ENCODE measurements around the gene SNRPA. TPM values are rescaled to one million over a fixed set of nuclear protein-coding genes. Genes with fewer than 3 reads are reported as not detected.

Gene SNRPA
- total and polyA plus RNA-seq, 2 of the 8 experiments (the other 6 are each of a cell fraction or from before 2014, with no cell fraction given), result 201 to 202 TPM

DNA sequence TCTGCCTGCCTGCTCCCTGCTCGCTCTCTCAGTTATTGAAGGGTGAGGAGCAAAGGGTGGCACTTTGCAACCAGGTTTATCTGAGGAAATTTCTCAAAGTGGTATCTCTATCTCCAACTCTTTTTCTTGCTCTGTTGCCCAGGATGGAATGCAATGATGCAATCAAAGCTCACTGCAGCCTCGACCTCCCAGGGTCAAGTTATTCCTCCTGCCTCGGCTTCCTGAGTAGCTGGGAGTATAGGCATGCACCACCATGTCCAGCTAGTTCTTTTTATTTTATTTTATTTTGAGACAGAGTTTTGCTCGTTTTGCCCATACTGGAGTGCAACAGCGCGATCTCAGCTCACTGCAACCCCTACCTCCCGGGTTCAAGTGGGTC is 5.6 kb upstream of the SNRPA start:
- FAIRE-seq, result no peak
- 89% methylated on average over 7 of the region's 7 CpGs; no CpG with 5 or more reads in 1 of the 2 experiments for WGBS, 2 experiments (ENCODE audit: extremely low coverage in 1 of 2, insufficient coverage in 1 of 2, insufficient read length in 1 of 2, insufficient replicate concordance in 2 of 2, low coverage in 1 of 2, low lambda C conversion rate in 2 of 2, missing lambda C conversion rate in 1 of 2)
- Histone ChIP-seq H3K27me3 (replicated peaks in 1 of 4; ENCODE audit: control insufficient read depth in 3 of 4, extremely low read depth in 1 of 4, insufficient read depth in 3 of 4, low read length in 3 of 4) (no peaks in the 10 kb centered on the region), H3K4me2 (ENCODE audit: insufficient read depth in 1 of 2, low read depth in 2 of 2, low read length in 2 of 2) (peak overlapping the region in 1 of 2 experiments; percentile 35; a peak in 2 of 4 replicates), H3K18ac (ENCODE audit: extremely low read depth, low read length) (no peak overlapping the region; the same call in 1 of the 2 replicates), H3K79me1 (ENCODE audit: low read depth, low read length) (no peaks in the 10 kb centered on the region; the same call in 1 of the 2 replicates), H3K27ac (ENCODE audit: low read depth, low read length) (no peak overlapping the region), H2BK15ac (ENCODE audit: low read length) (0 out of 2 replicates have a peak overlapping the region, but pooled peaks have one; percentile 77), H3K4me3 (ENCODE audit: extremely low read depth in 1 of 4, insufficient read depth in 2 of 4, low read depth in 3 of 4, low read length in 4 of 4) (no peak overlapping the region; a peak in 1 of 8 replicates), H4K91ac (replicated peaks; ENCODE audit: insufficient read length, low read length) (no peak overlapping the region), H3K23ac (ENCODE audit: insufficient read length) (no peak overlapping the region), H2BK5ac (ENCODE audit: low read depth, low read length) (peak overlapping the region; percentile 72; the same call in 1 of the 2 replicates), H2BK20ac (ENCODE audit: low read length) (no peak overlapping the region), H4K5ac (ENCODE audit: insufficient read length, low read depth, low read length) (no peak overlapping the region), H3K4ac (replicated peaks; ENCODE audit: insufficient read length, low read depth, low read length) (no peak overlapping the region), H2AK5ac (ENCODE audit: low read depth, low read length) (no peak overlapping the region; the same call in 1 of the 2 replicates), H2BK120ac (replicated peaks; ENCODE audit: low read depth, low read length) (no peak overlapping the region), H2AFZ (ENCODE audit: low read length) (no peak overlapping the region), H3K79me2 (ENCODE audit: control insufficient read depth in 1 of 2, insufficient read depth in 2 of 2, low read length in 2 of 2) (peaks cover 0 to 20% of the 10 kb centered on the region in 2 experiments; a peak in 1 of 4 replicates), H2BK12ac (ENCODE audit: low read depth, low read length) (peak overlapping the region; percentile 68; the same call in 1 of the 2 replicates), H4K8ac (ENCODE audit: extremely low read depth, insufficient read depth, low read length) (no peak overlapping the region; the same call in 1 of the 2 replicates), H3K56ac (replicated peaks; ENCODE audit: insufficient read length, low read depth, low read length) (no peak overlapping the region), H3K9ac (replicated peaks in 1 of 4; ENCODE audit: extremely low read depth in 1 of 4, low read depth in 3 of 4, low read length in 3 of 4) (peak overlapping the region in 1 of 4 experiments; percentile 40; a peak in 1 of 7 replicates), H3K36me3 (ENCODE audit: control insufficient read depth in 2 of 4, insufficient read depth in 4 of 4, low read length in 3 of 4) (peaks cover 0 to 11% (median 1%) of the 10 kb centered on the region in 4 experiments; a peak in 3 of 8 replicates), H3K4me1 (replicated peaks in 1 of 4; ENCODE audit: control insufficient read depth in 3 of 4, insufficient read depth in 4 of 4, low read length in 3 of 4) (peaks cover 0 to 20% (median 5%) of the 10 kb centered on the region in 4 experiments; a peak in 4 of 7 replicates), H4K20me1 (replicated peaks in 1 of 2; ENCODE audit: control insufficient read depth in 1 of 2, insufficient read depth in 2 of 2, low read length in 2 of 2) (peaks cover 0 to 4% of the 10 kb centered on the region in 2 experiments), H3K9me3 (ENCODE audit: insufficient read depth in 2 of 2, low read depth in 1 of 2, low read length in 1 of 2) (no peaks in the 10 kb centered on the region), H3K14ac (ENCODE audit: insufficient read length) (no peak overlapping the region), H3K23me2 (ENCODE audit: low read depth, low read length) (peaks cover 7% of the 10 kb centered on the region)
- no peak for DNase-seq (ENCODE audit: low read depth in 1 of 2, low spot score in 2 of 2)
- TF ChIP-seq SAP30 (IDR thresholded peaks at IDR 0.05; ENCODE audit: insufficient read depth, insufficient replicate concordance, low read length), result no peak
- no peak for TF ChIP-seq CHD2 (IDR thresholded peaks at IDR 0.05; ENCODE audit: low read length)
- TF ChIP-seq RXRA (IDR thresholded peaks at IDR 0.05; ENCODE audit: insufficient read depth, low read depth, low read length), result no peak
- TF ChIP-seq CEBPB (IDR thresholded peaks at IDR 0.05; ENCODE audit: low read depth, low read length), result peak; percentile 74; the same call in 1 of the 2 replicates
- ChIA-PET CTCF (ENCODE audit: partially characterized antibody) (interaction anchor here (1.2 to 4.7 kb wide), 9 partner anchors 10 to 74 kb away, joined by 3 to 26 read pairs (median 4); partner anchors contain the start of gene ITPKC), POLR2A (ENCODE audit: partially characterized antibody) (interaction anchor here (0.8 to 12.4 kb wide), 20 partner anchors 8 to 78 kb away, joined by 3 to 120 read pairs (median 5); partner anchors contain the start of genes ACTMAP, COQ8B, EGLN2 and ITPKC)

Data from H1 (cell line).